Activated B cell treated with CpG ODN at 0.5 μM for 24 hours (primary cell): ENCODE results near the gene ULK2. TPM values are rescaled to one million over a fixed set of nuclear protein-coding genes. Genes with fewer than 3 reads are reported as not detected.

Source experiments
- ATAC-seq: fragments of 200-7000 bp; cut with Tn5 transposase; one replicate; pipeline ENCODE4 v1.10.0; 2021; ENCODE audit warnings: low read depth, mild to moderate bottlenecking, moderate library complexity
- CTCF ChIA-PET: fragments of 350-600 bp; sonication (Branson Sonifier 250); formaldehyde crosslinking; loops from one replicate; lab custom pipeline; 2021; ENCODE audit warnings: antibody characterized with exemption; lab: Charles Lee
- POLR2A ChIA-PET: fragments of 350-600 bp; sonication (Branson Sonifier 250); formaldehyde crosslinking; loops from one replicate; lab custom pipeline; 2021; ENCODE audit warnings: antibody characterized with exemption; lab: Charles Lee
- DNase-seq: peaks from one replicate; pipeline ENCODE4 v3.0.0; 2022
- H3K27ac Mint-ChIP-seq: one replicate; pipeline ENCODE4 v1.8.0; 2020; ENCODE audit warnings: mixed read lengths
- H3K27me3 Mint-ChIP-seq: one replicate; pipeline ENCODE4 v1.8.0; 2021; ENCODE audit warnings: mixed read lengths
- H3K36me3 Mint-ChIP-seq: one replicate; pipeline ENCODE4 v1.8.0; 2021; ENCODE audit warnings: low read depth, mixed read lengths
- H3K4me1 Mint-ChIP-seq: one replicate; pipeline ENCODE4 v1.8.0; 2021; ENCODE audit warnings: mixed read lengths
- H3K4me3 Mint-ChIP-seq: one replicate; pipeline ENCODE4 v1.8.0; 2020; ENCODE audit warnings: mild to moderate bottlenecking, mixed read lengths
- H3K9me3 Mint-ChIP-seq: one replicate; pipeline ENCODE4 v1.8.0; 2020; ENCODE audit warnings: mixed read lengths
- CTCF ChIP-seq: fragments of 200-600 bp; IDR thresholded peaks from one replicate; pipeline ENCODE4 v1.8.0; 2022; ENCODE audit warnings: antibody characterized with exemption, mild to moderate bottlenecking
- intact Hi-C: fragments of 100-400 bp; cut with micrococcal nuclease; formaldehyde crosslinking; loops from one replicate; pipeline ENCODE4 v1.15.1; 2024
- total RNA-seq: library from RNA; stranded (reverse); gene quantifications from 2 replicates; pipeline ENCODE4 v1.2.3, GENCODE V29; 2022

ULK2 gene
- total RNA-seq, 1 donor from 2014 or later = 3.0 TPM

DNA sequence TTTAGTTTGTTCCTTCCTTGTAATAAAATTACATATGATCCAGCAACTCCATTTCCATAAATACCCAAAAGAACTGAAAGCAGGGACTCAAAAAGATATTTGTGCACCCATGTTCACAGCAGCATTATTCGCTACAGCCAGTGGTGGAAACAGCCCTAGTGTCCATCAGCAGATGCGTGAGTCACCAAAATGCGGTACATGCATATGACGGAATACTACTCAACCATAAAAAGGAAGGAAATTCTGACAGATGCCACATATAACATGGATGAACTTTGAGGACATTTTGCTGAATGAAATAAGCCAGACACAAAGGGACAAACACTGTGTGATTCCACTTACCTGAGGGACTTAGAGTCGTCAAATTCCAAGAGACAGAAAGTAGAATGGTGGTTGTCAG, 142.2 kb downstream of the ULK2 start:
- Mint-ChIP-seq H3K27me3 (no peaks in the 10 kb centered on the region), H3K9me3 (no peaks in the 10 kb centered on the region), H3K27ac (no peak overlapping the region), H3K4me1 (peaks cover 14% of the 10 kb centered on the region), H3K4me3 (peak overlapping the region; percentile 67), H3K36me3 (no peaks in the 10 kb centered on the region)
- no peak for TF ChIP-seq CTCF
- intact Hi-C loops = no loop called here
- DNase-seq = no peak
- ChIA-PET POLR2A (no interaction called here), CTCF (no interaction called here)
- ATAC-seq = no peak

- Mint-ChIP-seq H3K4me1 (peaks cover 14% of the 10 kb centered on the region), H3K36me3 (no peaks in the 10 kb centered on the region), H3K4me3 (peak overlapping the region; percentile 70), H3K9me3 (no peaks in the 10 kb centered on the region), H3K27ac (peak overlapping the region; percentile 54), H3K27me3 (peaks cover 3% of the 10 kb centered on the region)
- ChIA-PET CTCF (no interaction called here), POLR2A (no interaction called here)
- ATAC-seq (peak; percentile 86), DNase-seq (peak; percentile 42)
- intact Hi-C loops = no loop called here
- TF ChIP-seq CTCF = no peak
These were observed 143.0 kb downstream of the ULK2 start for GRCh38 chr17:19724501-19725420.

DNA sequence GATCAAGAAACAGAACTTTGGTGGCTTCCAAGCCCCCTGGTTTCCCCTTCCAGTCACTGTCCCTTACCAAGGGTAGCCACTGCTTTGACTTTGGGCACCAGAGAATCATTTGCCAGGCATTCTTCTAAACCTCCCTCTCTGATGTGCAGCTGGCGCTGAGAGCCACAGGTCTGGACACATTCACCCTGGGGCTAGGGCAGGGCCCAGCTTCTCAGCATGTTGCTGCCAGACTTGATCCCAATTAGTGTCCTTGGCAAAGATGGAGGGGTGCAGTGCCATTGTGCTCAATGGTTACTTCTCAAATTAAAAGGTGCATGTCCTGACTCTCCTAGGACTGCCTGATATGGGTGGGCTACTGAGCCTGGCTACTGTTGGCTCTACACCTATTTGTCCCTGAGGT, 143.8 kb downstream of the ULK2 start:
- POLR2A ChIA-PET = interaction anchor here (0.7 kb wide), 1 partner anchor 24 kb away, joined by 3 read pairs; the partner anchor contains the start of gene ALDH3A1
- CTCF ChIA-PET = no interaction called here
- H3K36me3 Mint-ChIP-seq = no peaks in the 10 kb centered on the region
- DNase-seq (no peak), ATAC-seq (no peak)
- no peak for TF ChIP-seq CTCF
- peaks cover 4% of the 10 kb centered on the region for H3K27me3 Mint-ChIP-seq
- H3K4me3 Mint-ChIP-seq = peak overlapping the region; percentile 70
- H3K4me1 Mint-ChIP-seq = peaks cover 14% of the 10 kb centered on the region
- no peak overlapping the region for H3K27ac Mint-ChIP-seq
- H3K9me3 Mint-ChIP-seq = no peaks in the 10 kb centered on the region
- intact Hi-C loops = no loop called here

Other genes starting within 250 kb of the ULK2 start
- gene ALDH3A2, start 219.2 kb downstream of the ULK2 start, total RNA-seq = 18.3 and 19.3 TPM in 2 replicates
- gene SLC47A2, start 151.4 kb downstream of the ULK2 start, total RNA-seq = not detected in 2 replicates
- not detected in 2 replicates for gene ALDH3A1, start 119.6 kb downstream of the ULK2 start, total RNA-seq
- 38.7 and 51.5 TPM in 2 replicates for gene AKAP10, start 109.9 kb upstream of the ULK2 start, total RNA-seq
- gene SPECC1, start 141.4 kb upstream of the ULK2 start, total RNA-seq = 7.5 and 11.5 TPM in 2 replicates